ENCODE results near the gene CHCHD3. TPM values are rescaled to one million over a fixed set of nuclear protein-coding genes. Genes with fewer than 3 reads are reported as not detected.

CHCHD3 gene
- total and polyA plus RNA-seq, 2 of the 4 experiments (the other 2 are of a cell fraction), result 56.9 to 141 TPM

GRCh38 chr7:133064082-133064820 is 17.6 kb downstream of the CHCHD3 start:
- no peaks in the 10 kb centered on the region for H3K4me1 ChIP-seq (ENCODE audit: control insufficient read depth, insufficient read depth, low read length)
- H3K18ac ChIP-seq (ENCODE audit: low read depth, low read length), result no peak overlapping the region
- H2BK5ac ChIP-seq (ENCODE audit: low read depth, low read length, poor library complexity, severe bottlenecking), result no peak overlapping the region
- H2AFZ ChIP-seq (replicated peaks; ENCODE audit: low read length, poor library complexity), result no peak overlapping the region
- intact Hi-C loops (cut with micrococcal nuclease), result no loop called here
- dilution Hi-C loops (cut with HindIII; ENCODE audit: low sequenced_read_pairs, unreplicated experiment), result no loop called here
- H2AK9ac ChIP-seq (replicated peaks; ENCODE audit: low read depth, low read length, poor library complexity), result no peak overlapping the region
- H3K4me2 ChIP-seq (ENCODE audit: low read depth, low read length), result no peak overlapping the region
- H4K5ac ChIP-seq (ENCODE audit: low read depth, low read length), result no peak overlapping the region
- H4K91ac ChIP-seq (ENCODE audit: insufficient read depth, low read depth, low read length), result no peak overlapping the region
- peaks cover 9% of the 10 kb centered on the region for H3K36me3 ChIP-seq (ENCODE audit: control insufficient read depth, insufficient read depth, low read length)
- no peaks in the 10 kb centered on the region for H3K9me3 ChIP-seq (ENCODE audit: control insufficient read depth, insufficient read depth, low read length)
- no peaks in the 10 kb centered on the region for H3K27me3 ChIP-seq (ENCODE audit: control insufficient read depth, insufficient read depth, low read length)
- H2BK15ac ChIP-seq (ENCODE audit: low read depth, low read length), result no peak overlapping the region
- no peak overlapping the region for H3K4me3 ChIP-seq (ENCODE audit: insufficient read depth, low read depth, low read length)
- no peak overlapping the region for H3K27ac ChIP-seq (ENCODE audit: insufficient read depth, low read length)
- BruUV-seq (replicated peaks), result no TSS peak
- H3K56ac ChIP-seq (ENCODE audit: extremely low read depth, insufficient read depth, low read length), result no peak overlapping the region
- H2AK5ac ChIP-seq (ENCODE audit: low read depth, low read length), result no peak overlapping the region
- no peak for ATAC-seq (ENCODE audit: low read depth)
- no peak overlapping the region for H2BK20ac ChIP-seq (ENCODE audit: low read depth, low read length)
- ChIA-PET CTCF (interaction anchor here (0.6 kb wide), 1 partner anchor 1732 kb away, joined by 3 read pairs; no protein-coding TSS in a partner anchor), POLR2A (ENCODE audit: unreplicated experiment) (no interaction called here)
- H3K14ac ChIP-seq (replicated peaks; ENCODE audit: low read depth, low read length), result no peak overlapping the region
- in situ Hi-C loops (cut with MboI; ENCODE audit: low sequenced_read_pairs), result no loop called here
- TF ChIP-seq RAD21 (IDR thresholded peaks at IDR 0.05; ENCODE audit: low read length) (no peak), MAFK (IDR thresholded peaks at IDR 0.05; ENCODE audit: low read depth, low read length) (peak; percentile 52; the same call in 1 of the 2 replicates)
- no peak overlapping the region for H3K4ac ChIP-seq (ENCODE audit: low read depth, low read length)
- no peak overlapping the region for H4K8ac ChIP-seq (ENCODE audit: low read depth in 2 of 2, low read length in 2 of 2)
- DNase-seq, result no peak
- H3K23ac ChIP-seq (ENCODE audit: low read depth, low read length), result no peak overlapping the region
- no peak overlapping the region for H2BK120ac ChIP-seq (ENCODE audit: low read depth, low read length)
- H3K9ac ChIP-seq (ENCODE audit: low read depth, low read length), result no peak overlapping the region
- no peaks in the 10 kb centered on the region for H4K20me1 ChIP-seq (ENCODE audit: insufficient read depth, low read length)
- H3K79me1 ChIP-seq (ENCODE audit: low read depth in 1 of 2, low read length in 2 of 2), result peaks cover 26 to 50% of the 10 kb centered on the region in 2 experiments
- peaks cover 7% of the 10 kb centered on the region; the same call in 1 of the 2 replicates for H3K9me1 ChIP-seq (ENCODE audit: insufficient read depth, low read length)
- 100% methylated on average over 1 of the region's 4 CpGs; no CpG with 5 or more reads in 1 of the 2 experiments for WGBS, 2 experiments (ENCODE audit: extremely low coverage in 2 of 2, insufficient read length in 1 of 2)
